Endothelial cell of umbilical vein (primary cell): ENCODE measurements around the gene AGL. TPM values are rescaled to one million over a fixed set of nuclear protein-coding genes. Genes with fewer than 3 reads are reported as not detected.

Source experiments
- BruUV-seq: library from RNA; stranded (reverse); fragments of 400-500 nt; replicated peaks from 2 replicates; lab custom pipeline; 2021; lab: Mats Ljungman, UMichigan
- CTCF ChIA-PET: fragments of 300-600, 350-600 bp; sonication (Branson Sonifier 250); formaldehyde crosslinking; loops from one replicate; lab custom pipeline; 2021; ENCODE audit warnings: antibody characterized with exemption, inconsistent platforms; lab: Charles Lee
- POLR2A ChIA-PET: fragments of 300-600, 350-600 bp; sonication (Branson Sonifier 250); formaldehyde crosslinking; loops from one replicate; lab custom pipeline; 2021; ENCODE audit warnings: antibody characterized with exemption, inconsistent platforms; lab: Charles Lee
- DNase-seq: peaks from one replicate; pipeline ENCODE4 v3.0.0-alpha.2; 2011; ENCODE audit warnings: low read depth, low spot score
- FAIRE-seq: peaks from 2 replicates; lab custom pipeline; 2011; peaks lifted over from hg19 to GRCh38; lab: Jason Lieb, UNC
- H2AFZ ChIP-seq: 2 replicates; pipeline ENCODE4 v1.6.0; 2012; ENCODE audit warnings: low read depth, low read length, control low read depth, inconsistent platforms
- H3K27ac ChIP-seq: 2 replicates; pipeline ENCODE4 v1.5.1; 2011; ENCODE audit warnings: low read depth, mild to moderate bottlenecking, control low read depth, low read length, moderate library complexity; ENCODE audit not compliant: insufficient read depth
- H3K27me3 ChIP-seq, 2 experiments: 2 replicates each; pipeline versions ENCODE4 v1.6.0 to v1.6.1; 2011; ENCODE audit warnings: low read length in 2 of 2, mixed read lengths in 1 of 2; ENCODE audit not compliant: control insufficient read depth in 2 of 2, insufficient read depth in 2 of 2
- H3K36me3 ChIP-seq, 2 experiments: 2 replicates in 1 of 2; 3 replicates in 1 of 2; pipeline ENCODE4 v1.5.1; 2011; ENCODE audit warnings: low read length in 2 of 2, mild to moderate bottlenecking in 1 of 2, moderate library complexity in 1 of 2; ENCODE audit not compliant: control insufficient read depth in 2 of 2, insufficient read depth in 2 of 2; ENCODE audit errors: extremely low read depth in 1 of 2
- H3K4me1 ChIP-seq: 3 replicates; pipeline ENCODE4 v1.5.1; 2011; ENCODE audit warnings: mild to moderate bottlenecking, low read length; ENCODE audit not compliant: control insufficient read depth, insufficient read depth; ENCODE audit errors: extremely low read depth
- H3K4me2 ChIP-seq: 2 replicates; pipeline ENCODE4 v1.6.1; 2011; ENCODE audit warnings: low read length, control low read depth, mixed read lengths; ENCODE audit not compliant: insufficient read depth
- H3K4me3 ChIP-seq, 3 experiments: fragments of 200-600 bp in 1 of 3; sonication (generic), shearing (Covaris generic) in 1 of 3; replicated peaks in 1 of 3; 2 replicates each; pipeline ENCODE4 v1.5.1; 2011 to 2016; ENCODE audit warnings: control low read depth in 3 of 3, low read length in 3 of 3, mild to moderate bottlenecking in 2 of 3, inconsistent platforms in 1 of 3, low read depth in 1 of 3, moderate library complexity in 1 of 3; ENCODE audit not compliant: insufficient read depth in 1 of 3
- H3K79me2 ChIP-seq: 2 replicates; pipeline ENCODE4 v1.6.0; 2012; ENCODE audit warnings: low read length, inconsistent platforms; ENCODE audit not compliant: control insufficient read depth, insufficient read depth
- H3K9ac ChIP-seq: replicated peaks from 2 replicates; pipeline ENCODE3; 2011; ENCODE audit warnings: low read length, control low read depth; ENCODE audit not compliant: insufficient read depth; ENCODE audit errors: extremely low read depth
- H3K9me1 ChIP-seq: replicated peaks from 3 replicates; pipeline ENCODE4 v1.6.0; 2011; ENCODE audit warnings: mild to moderate bottlenecking, low read length; ENCODE audit not compliant: control insufficient read depth, insufficient read depth; ENCODE audit errors: extremely low read depth
- H3K9me3 ChIP-seq: replicated peaks from 2 replicates; pipeline ENCODE4 v1.5.1; 2012; ENCODE audit warnings: low read length, inconsistent platforms; ENCODE audit not compliant: control insufficient read depth, insufficient read depth
- H4K20me1 ChIP-seq: replicated peaks from 2 replicates; pipeline ENCODE3; 2011; ENCODE audit warnings: mild to moderate bottlenecking, low read length; ENCODE audit not compliant: control insufficient read depth, insufficient read depth; ENCODE audit errors: extremely low read depth
- EZH2 ChIP-seq: IDR thresholded peaks from 2 replicates; pipeline ENCODE4 v1.6.1; 2012; ENCODE audit warnings: borderline replicate concordance, low read depth, mild to moderate bottlenecking, moderate library complexity, low read length, inconsistent platforms; ENCODE audit not compliant: severe bottlenecking
- GATA2 ChIP-seq: IDR thresholded peaks from 2 replicates; pipeline ENCODE4 v1.7.0; 2011; ENCODE audit warnings: low read depth, mild to moderate bottlenecking, moderate library complexity, mixed read lengths, low read length; ENCODE audit not compliant: insufficient read length, insufficient read depth
- JUN ChIP-seq: IDR thresholded peaks from 2 replicates; pipeline ENCODE4 v1.6.1; 2011; ENCODE audit warnings: borderline replicate concordance, low read depth; ENCODE audit not compliant: insufficient read length, insufficient read depth
- MAX ChIP-seq: IDR thresholded peaks from 2 replicates; pipeline ENCODE4 v1.6.1; 2011; ENCODE audit not compliant: insufficient read depth, insufficient read length
- MYC ChIP-seq: IDR thresholded peaks from one replicate; pipeline ENCODE4 v1.6.1; 2011; ENCODE audit warnings: mild to moderate bottlenecking, low read depth, low read length
- POLR2A ChIP-seq: IDR thresholded peaks from 2 replicates; pipeline ENCODE4 v1.6.1; 2012; ENCODE audit warnings: low read depth, mild to moderate bottlenecking, control low read depth, low read length
- POLR2AphosphoS5 ChIP-seq: IDR thresholded peaks from 2 replicates; pipeline ENCODE4 v1.6.1; 2012; ENCODE audit warnings: low read depth, mild to moderate bottlenecking, control low read depth, low read length, moderate library complexity; ENCODE audit not compliant: insufficient read depth
- dilution Hi-C: fragments of 300-500 bp; cut with MboI; formaldehyde crosslinking; loops from one replicate; pipeline ENCODE4 v1.15.0; 2019; ENCODE audit warnings: low sequenced_read_pairs; ENCODE audit not compliant: extremely low pct_ligation_motif_present
- intact Hi-C: fragments of 100-400 bp; cut with micrococcal nuclease; formaldehyde crosslinking; loops from one replicate; pipeline ENCODE4 v1.10.0; 2022
- polyA plus RNA-seq, 4 experiments: library from polyadenylated mRNA; depleted of rRNA in 3 of 4; stranded (reverse) in 3 of 4; unstranded in 1 of 4; fragments of >200 nt; gene quantifications; 2 replicates each; pipeline versions ENCODE4 v1.2.1 to v1.2.3, GENCODE V29; 2011 to 2012; ENCODE audit warnings: missing spikeins in 1 of 4
- total RNA-seq: library from RNA; stranded (reverse); gene quantifications from 2 replicates; pipeline ENCODE4 v1.2.3, GENCODE V29; 2021

Gene AGL
- total and polyA plus RNA-seq, 2 donors (not counting 3 experiments of a cell fraction or from before 2014, with no cell fraction given): 1.5 to 10.7 TPM

GRCh38 chr1:99969260-99969728 lies 119.1 kb downstream of the AGL start:
- Histone ChIP-seq H3K79me2 (peaks cover 16% of the 10 kb centered on the region), H3K4me3 (peak overlapping the region; percentile 62 to 91 (median 69)), H3K27ac (peak overlapping the region; percentile 25), H3K9me3 (no peaks in the 10 kb centered on the region), H3K4me2 (peak overlapping the region; percentile 92), H2AFZ (peak overlapping the region; percentile 95), H3K9ac (peak overlapping the region; percentile 79), H3K36me3 (no peaks in the 10 kb centered on the region), H3K4me1 (peaks cover 11% of the 10 kb centered on the region), H3K27me3 (no peaks in the 10 kb centered on the region), H3K9me1 (no peaks in the 10 kb centered on the region), H4K20me1 (no peaks in the 10 kb centered on the region)
- ChIA-PET CTCF (interaction anchor here (0.9 kb wide), 1 partner anchor 491 kb away, joined by 3 read pairs; no protein-coding TSS in a partner anchor), POLR2A (no interaction called here)
- TSS peak; percentile 64 for BruUV-seq
- dilution Hi-C loops (no loop called here), intact Hi-C loops (no loop called here)
- FAIRE-seq (peak; percentile 59), DNase-seq (no peak)
- TF ChIP-seq JUN (no peak), POLR2AphosphoS5 (no peak)

- DNase-seq (peak; percentile 68), FAIRE-seq (peak; percentile 31)
- dilution Hi-C loops: no loop called here
- Histone ChIP-seq H3K27ac (peak within 1 kb of the TSS; percentile 25), H3K79me2 (peaks cover 18% of the 10 kb centered on the region), H3K9me3 (no peaks in the 10 kb centered on the region), H3K36me3 (no peaks in the 10 kb centered on the region), H3K4me2 (peak within 1 kb of the TSS; percentile 97), H3K9ac (peak within 1 kb of the TSS; percentile 79), H3K4me1 (peaks cover 11% of the 10 kb centered on the region), H3K9me1 (no peaks in the 10 kb centered on the region), H4K20me1 (no peaks in the 10 kb centered on the region), H3K27me3 (no peaks in the 10 kb centered on the region), H2AFZ (peak within 1 kb of the TSS; percentile 95), H3K4me3 (peak within 1 kb of the TSS; percentile 62 to 91 (median 69))
- CTCF ChIA-PET: interaction anchor here (0.9 to 1.4 kb wide), 5 partner anchors 12 to 899 kb away, joined by 3 to 4 read pairs (median 4); no protein-coding TSS in a partner anchor
- no TSS peak for BruUV-seq
- POLR2A ChIA-PET: no interaction called here
- TF ChIP-seq POLR2A (no peak), MYC (no peak), GATA2 (no peak), JUN (no peak), MAX (no peak), EZH2 (no peak), POLR2AphosphoS5 (no peak)
- intact Hi-C loops: loop anchor here (5.0 to 10.0 kb wide), 3 partner anchors 118 to 485 kb away; partner anchors contain the start of genes AGL, SASS6 and TRMT13
Observed at GRCh38 chr1:99969729-99970621, 119.8 kb downstream of the AGL start, which contains the start of gene SLC35A3. Gene SLC35A3, plus strand, starts transcription at chr1:99969996. Its CDS starts 23,559 bp downstream, at chr1:99993555.
